GM10266 (cell line): Measurements from ENCODE around the gene COL23A1.

Source experiments
- DNase-seq: peaks from one replicate; pipeline ENCODE4 v3.0.0; 2012; ENCODE audit errors: extremely low spot score
- CTCF ChIP-seq: IDR thresholded peaks from 2 replicates; pipeline ENCODE4 v1.5.1; 2012; ENCODE audit warnings: mild to moderate bottlenecking, low read depth; ENCODE audit not compliant: control insufficient read depth, insufficient read depth; ENCODE audit errors: missing control alignments

Gene COL23A1

GRCh38 chr5:178525906-178526732 is 64.1 kb downstream of the COL23A1 start:
- DNase-seq = no peak
- TF ChIP-seq CTCF = no peak

- no peak for DNase-seq
- TF ChIP-seq CTCF = no peak
These were observed 65.9 kb downstream of the COL23A1 start for GRCh38 chr5:178524093-178524882.

GRCh38 chr5:178522361-178522760 is 67.8 kb downstream of the COL23A1 start:
- TF ChIP-seq CTCF = no peak
- no peak for DNase-seq

GRCh38 chr5:178520851-178521250 is 69.3 kb downstream of the COL23A1 start:
- DNase-seq = no peak
- TF ChIP-seq CTCF = no peak

GRCh38 chr5:178519804-178520203 is 70.4 kb downstream of the COL23A1 start:
- TF ChIP-seq CTCF = no peak
- no peak for DNase-seq

GRCh38 chr5:178519155-178519554 is 71.0 kb downstream of the COL23A1 start:
- TF ChIP-seq CTCF = no peak
- DNase-seq = no peak
